HFF-Myc (cell line): ENCODE measurements around the gene DLG2.

Experiments
- DNase-seq: peaks from one replicate; pipeline ENCODE4 v3.0.0-alpha.2; 2011; ENCODE audit warnings: low read depth; ENCODE audit errors: extremely low read depth
- H3K4me3 ChIP-seq: replicated peaks from 2 replicates; pipeline ENCODE4 v1.5.1; 2011; ENCODE audit warnings: low read depth, mild to moderate bottlenecking, control low read depth, low read length
- TF ChIP-seq, protein P1 (sequence below): IDR thresholded peaks from 2 replicates; pipeline ENCODE4 v1.5.1; 2012; ENCODE audit warnings: mild to moderate bottlenecking, low read depth, low read length, control low read depth; ENCODE audit errors: missing control alignments

Gene DLG2

GRCh38 chr11:83477772-83478171 is 2149.4 kb downstream of the DLG2 start:
- DNase-seq: no peak
- TF ChIP-seq, protein P1, sequence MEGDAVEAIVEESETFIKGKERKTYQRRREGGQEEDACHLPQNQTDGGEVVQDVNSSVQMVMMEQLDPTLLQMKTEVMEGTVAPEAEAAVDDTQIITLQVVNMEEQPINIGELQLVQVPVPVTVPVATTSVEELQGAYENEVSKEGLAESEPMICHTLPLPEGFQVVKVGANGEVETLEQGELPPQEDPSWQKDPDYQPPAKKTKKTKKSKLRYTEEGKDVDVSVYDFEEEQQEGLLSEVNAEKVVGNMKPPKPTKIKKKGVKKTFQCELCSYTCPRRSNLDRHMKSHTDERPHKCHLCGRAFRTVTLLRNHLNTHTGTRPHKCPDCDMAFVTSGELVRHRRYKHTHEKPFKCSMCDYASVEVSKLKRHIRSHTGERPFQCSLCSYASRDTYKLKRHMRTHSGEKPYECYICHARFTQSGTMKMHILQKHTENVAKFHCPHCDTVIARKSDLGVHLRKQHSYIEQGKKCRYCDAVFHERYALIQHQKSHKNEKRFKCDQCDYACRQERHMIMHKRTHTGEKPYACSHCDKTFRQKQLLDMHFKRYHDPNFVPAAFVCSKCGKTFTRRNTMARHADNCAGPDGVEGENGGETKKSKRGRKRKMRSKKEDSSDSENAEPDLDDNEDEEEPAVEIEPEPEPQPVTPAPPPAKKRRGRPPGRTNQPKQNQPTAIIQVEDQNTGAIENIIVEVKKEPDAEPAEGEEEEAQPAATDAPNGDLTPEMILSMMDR: no peak
- H3K4me3 ChIP-seq: no peak overlapping the region

GRCh38 chr11:83475760-83476159 is 2151.4 kb downstream of the DLG2 start:
- TF ChIP-seq, protein P1: no peak
- no peak overlapping the region for H3K4me3 ChIP-seq
- DNase-seq: no peak

GRCh38 chr11:83473743-83474142 is 2153.4 kb downstream of the DLG2 start:
- TF ChIP-seq, protein P1: no peak
- DNase-seq: no peak
- H3K4me3 ChIP-seq: no peak overlapping the region

GRCh38 chr11:83472806-83473205 is 2154.3 kb downstream of the DLG2 start:
- H3K4me3 ChIP-seq: no peak overlapping the region
- TF ChIP-seq, protein P1: no peak
- DNase-seq: no peak

- H3K4me3 ChIP-seq: no peak overlapping the region
- DNase-seq: no peak
- TF ChIP-seq, protein P1: no peak
These were observed 2155.1 kb downstream of the DLG2 start for GRCh38 chr11:83471831-83472727.

DNA sequence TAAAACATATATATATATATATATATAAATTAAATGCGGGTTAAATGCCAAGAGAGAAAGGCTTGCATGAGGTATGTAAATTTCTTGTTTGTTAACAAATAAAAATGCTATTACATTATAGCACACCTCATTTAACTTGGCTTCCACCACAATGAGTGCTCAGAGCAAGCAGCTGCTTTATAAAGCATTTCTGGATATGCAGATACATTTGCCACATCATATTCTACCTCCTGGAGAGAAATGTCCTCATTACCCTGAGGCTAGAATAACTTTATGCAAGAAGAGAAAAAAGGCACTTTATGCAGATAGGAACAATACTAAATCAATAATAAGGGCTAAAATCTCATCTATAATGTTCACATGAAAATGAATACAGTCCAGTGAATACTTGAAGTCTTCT is 2159.3 kb downstream of the DLG2 start:
- DNase-seq: no peak
- no peak overlapping the region for H3K4me3 ChIP-seq
- TF ChIP-seq, protein P1: no peak
